Mesenchymal stem cell (in vitro differentiated cells and primary cell): ENCODE results near the gene PRR29.
A peak's percentile ranks its signal among the peaks of the same experiment; 100 is the strongest.

ENCODE experiments used
- DNase-seq: peaks from one replicate; pipeline ENCODE4 v3.0.0-alpha.2; 2013
- H2AFZ ChIP-seq: one replicate; pipeline ENCODE4 v1.6.1; 2013; ENCODE audit warnings: low read depth, mild to moderate bottlenecking, control low read depth, inconsistent platforms, low read length, moderate library complexity
- H2AK5ac ChIP-seq: 2 replicates; pipeline ENCODE4 v1.6.1; 2013; ENCODE audit warnings: low read length, moderate library complexity, mild to moderate bottlenecking, inconsistent platforms; ENCODE audit not compliant: severe bottlenecking
- H2BK120ac ChIP-seq: one replicate; pipeline ENCODE4 v1.6.1; 2013; ENCODE audit warnings: low read depth, mild to moderate bottlenecking, inconsistent platforms, low read length, moderate library complexity
- H2BK12ac ChIP-seq, 2 experiments: one replicate each; pipeline ENCODE4 v1.6.1; 2013; ENCODE audit warnings: inconsistent platforms in 2 of 2, low read length in 2 of 2, mild to moderate bottlenecking in 2 of 2, moderate library complexity in 2 of 2, control low read depth in 1 of 2
- H2BK15ac ChIP-seq: one replicate; pipeline ENCODE4 v1.6.1; 2013; ENCODE audit warnings: mild to moderate bottlenecking, low read depth, inconsistent platforms; ENCODE audit not compliant: poor library complexity, severe bottlenecking
- H2BK5ac ChIP-seq: 2 replicates; pipeline ENCODE4 v1.6.1; 2013; ENCODE audit warnings: low read depth, mild to moderate bottlenecking, low read length, control low read depth, inconsistent platforms; ENCODE audit not compliant: poor library complexity, severe bottlenecking
- H3K14ac ChIP-seq, 2 experiments: one replicate each; pipeline ENCODE4 v1.6.1; 2013; ENCODE audit warnings: inconsistent platforms in 2 of 2, low read length in 2 of 2, control low read depth in 1 of 2, mild to moderate bottlenecking in 1 of 2, moderate library complexity in 1 of 2
- H3K18ac ChIP-seq, 2 experiments: one replicate each; pipeline ENCODE4 v1.6.1; 2013; ENCODE audit warnings: inconsistent platforms in 2 of 2, low read length in 2 of 2, control low read depth in 1 of 2, low read depth in 1 of 2, mild to moderate bottlenecking in 1 of 2
- H3K23ac ChIP-seq, 2 experiments: one replicate each; pipeline ENCODE4 v1.6.1; 2013; ENCODE audit warnings: inconsistent platforms in 2 of 2, low read length in 2 of 2, mild to moderate bottlenecking in 2 of 2, moderate library complexity in 2 of 2, control low read depth in 1 of 2
- H3K27ac ChIP-seq: 2 replicates; pipeline ENCODE4 v1.5.1; 2013; ENCODE audit warnings: mild to moderate bottlenecking, moderate library complexity, low read length, control low read depth, inconsistent platforms; ENCODE audit not compliant: poor library complexity, severe bottlenecking
- H3K27me3 ChIP-seq, 2 experiments: 2 replicates each; pipeline versions ENCODE4 v1.6.1 to v1.7.0; 2013; ENCODE audit warnings: low read length in 2 of 2, mild to moderate bottlenecking in 2 of 2, moderate library complexity in 2 of 2, control low read depth in 1 of 2, inconsistent platforms in 1 of 2; ENCODE audit not compliant: control insufficient read depth in 1 of 2, insufficient read depth in 1 of 2
- H3K36me3 ChIP-seq, 2 experiments: 2 replicates each; pipeline versions ENCODE4 v1.6.1 to v1.7.0; 2013; ENCODE audit warnings: low read length in 2 of 2, control low read depth in 1 of 2, inconsistent platforms in 1 of 2, low read depth in 1 of 2, mild to moderate bottlenecking in 1 of 2; ENCODE audit not compliant: insufficient read depth in 2 of 2, control insufficient read depth in 1 of 2
- H3K4ac ChIP-seq, 2 experiments: one replicate each; pipeline ENCODE4 v1.6.1; 2013; ENCODE audit warnings: inconsistent platforms in 2 of 2, low read length in 2 of 2, mild to moderate bottlenecking in 2 of 2, moderate library complexity in 2 of 2, control low read depth in 1 of 2, low read depth in 1 of 2
- H3K4me1 ChIP-seq: 2 replicates; pipeline ENCODE4 v1.6.1; 2013; ENCODE audit warnings: low read depth, low read length, control low read depth; ENCODE audit not compliant: control insufficient read depth, insufficient read depth
- H3K4me2 ChIP-seq: 2 replicates; pipeline ENCODE4 v1.6.1; 2013; ENCODE audit warnings: low read length, mild to moderate bottlenecking, inconsistent platforms; ENCODE audit not compliant: poor library complexity, severe bottlenecking
- H3K4me3 ChIP-seq, 2 experiments: 2 replicates each; pipeline versions ENCODE4 v1.5.1 to v1.7.0; 2013; ENCODE audit warnings: low read length in 2 of 2, mild to moderate bottlenecking in 2 of 2, control low read depth in 1 of 2, low read depth in 1 of 2; ENCODE audit not compliant: insufficient read depth in 1 of 2
- H3K79me1 ChIP-seq: replicated peaks from 2 replicates; pipeline ENCODE4 v1.6.1; 2013; ENCODE audit warnings: mild to moderate bottlenecking, control low read depth, low read length, inconsistent platforms; ENCODE audit not compliant: poor library complexity, severe bottlenecking
- H3K9ac ChIP-seq: 2 replicates; pipeline ENCODE4 v1.7.0; 2013; ENCODE audit warnings: mild to moderate bottlenecking, low read length, moderate library complexity
- H3K9me3 ChIP-seq: 2 replicates; pipeline ENCODE4 v1.7.0; 2013; ENCODE audit warnings: mild to moderate bottlenecking, low read length; ENCODE audit not compliant: control insufficient read depth
- H4K8ac ChIP-seq: one replicate; pipeline ENCODE4 v1.6.1; 2013; ENCODE audit warnings: inconsistent platforms, mild to moderate bottlenecking, low read length, moderate library complexity
- H4K91ac ChIP-seq: one replicate; pipeline ENCODE4 v1.6.1; 2013; ENCODE audit warnings: mild to moderate bottlenecking, low read length, inconsistent platforms
- WGBS: methylation state at CpG from one replicate; pipeline ENCODE4 v1.1.7; 2013; ENCODE audit warnings: mixed read lengths; 5-methylcytosine and 5-hydroxymethylcytosine counted together

The PRR29 gene

GRCh38 chr17:63962298-63962744, 35.8 kb upstream of the PRR29 start:
- no peak overlapping the region for H3K4me2 ChIP-seq
- H4K8ac ChIP-seq: no peak overlapping the region
- H3K9me3 ChIP-seq: no peaks in the 10 kb centered on the region
- H3K79me1 ChIP-seq: no peaks in the 10 kb centered on the region
- H3K4me3 ChIP-seq: no peak overlapping the region
- no peak for DNase-seq
- 67% methylated on average over 7 of the region's 10 CpGs for WGBS
- peaks cover 2% of the 10 kb centered on the region for H3K4me1 ChIP-seq
- no peak overlapping the region for H3K9ac ChIP-seq
- H3K27me3 ChIP-seq: peaks cover 20 to 26% of the 10 kb centered on the region in 2 experiments
- H3K14ac ChIP-seq: no peak overlapping the region
- peak overlapping the region in 1 of 2 experiments; percentile 41 for H3K18ac ChIP-seq
- no peak overlapping the region for H2BK12ac ChIP-seq
- no peak overlapping the region for H3K27ac ChIP-seq
- H3K4ac ChIP-seq: no peak overlapping the region
- no peak overlapping the region for H2BK120ac ChIP-seq
- H2BK5ac ChIP-seq: no peak overlapping the region
- H3K36me3 ChIP-seq: no peaks in the 10 kb centered on the region
- no peak overlapping the region for H4K91ac ChIP-seq
- no peak overlapping the region for H2AFZ ChIP-seq
- H2AK5ac ChIP-seq: no peak overlapping the region
- H3K23ac ChIP-seq: no peak overlapping the region
- H2BK15ac ChIP-seq: no peak overlapping the region

DNA sequence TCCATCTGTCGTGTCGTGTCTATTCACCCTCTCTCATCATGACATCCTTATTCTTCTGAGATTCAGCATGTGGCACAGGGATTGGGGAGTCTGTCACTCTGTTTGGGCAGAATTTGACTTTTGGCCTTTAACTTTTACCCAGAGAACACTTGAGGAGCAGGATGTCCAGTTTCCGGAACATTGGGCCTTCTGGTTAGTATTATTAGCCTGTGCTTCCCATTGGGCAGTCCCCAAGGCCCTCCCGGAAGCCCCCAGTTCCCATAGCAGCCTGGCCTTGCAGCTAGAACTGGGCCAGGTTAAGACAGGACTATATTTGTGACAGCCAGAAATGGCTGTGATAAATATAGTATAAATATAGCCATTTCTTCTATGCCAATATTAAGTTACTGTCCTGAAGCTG, 35.0 kb upstream of the PRR29 start:
- no peak overlapping the region for H2BK12ac ChIP-seq
- no peak overlapping the region for H3K9ac ChIP-seq
- H2AFZ ChIP-seq: no peak overlapping the region
- H3K79me1 ChIP-seq: no peaks in the 10 kb centered on the region
- 94% methylated on average over 3 of the region's 4 CpGs for WGBS
- H3K14ac ChIP-seq: no peak overlapping the region
- H3K36me3 ChIP-seq: no peaks in the 10 kb centered on the region
- no peak overlapping the region for H2BK5ac ChIP-seq
- no peak overlapping the region for H4K8ac ChIP-seq
- H3K23ac ChIP-seq: no peak overlapping the region
- no peaks in the 10 kb centered on the region for H3K9me3 ChIP-seq
- H2BK15ac ChIP-seq: no peak overlapping the region
- no peak overlapping the region for H3K4me3 ChIP-seq
- no peak overlapping the region for H3K4me2 ChIP-seq
- no peak overlapping the region for H3K27ac ChIP-seq
- H2AK5ac ChIP-seq: no peak overlapping the region
- H3K27me3 ChIP-seq: peaks cover 24 to 26% of the 10 kb centered on the region in 2 experiments
- no peak overlapping the region for H3K4ac ChIP-seq
- H2BK120ac ChIP-seq: no peak overlapping the region
- H4K91ac ChIP-seq: no peak overlapping the region
- no peak overlapping the region for H3K18ac ChIP-seq
- no peak for DNase-seq
- H3K4me1 ChIP-seq: peaks cover 2% of the 10 kb centered on the region

GRCh38 chr17:63966646-63967264, 31.4 kb upstream of the PRR29 start:
- Histone ChIP-seq H3K79me1 (no peaks in the 10 kb centered on the region), H2BK15ac (no peak overlapping the region), H3K27me3 (peaks cover 11 to 28% of the 10 kb centered on the region in 2 experiments), H3K9me3 (no peaks in the 10 kb centered on the region), H3K36me3 (no peaks in the 10 kb centered on the region), H3K14ac (no peak overlapping the region), H2AK5ac (no peak overlapping the region), H3K4ac (no peak overlapping the region), H2BK5ac (no peak overlapping the region), H4K91ac (no peak overlapping the region), H3K4me2 (no peak overlapping the region), H2BK12ac (no peak overlapping the region), H2AFZ (no peak overlapping the region), H2BK120ac (no peak overlapping the region), H4K8ac (no peak overlapping the region), H3K9ac (no peak overlapping the region), H3K18ac (no peak overlapping the region), H3K4me1 (no peaks in the 10 kb centered on the region), H3K4me3 (no peak overlapping the region), H3K23ac (no peak overlapping the region), H3K27ac (no peak overlapping the region)
- WGBS: 85% methylated on average over 11 of the region's 11 CpGs
- no peak for DNase-seq

- H2BK5ac ChIP-seq: no peak overlapping the region
- H3K18ac ChIP-seq: no peak overlapping the region
- no peak overlapping the region for H3K27ac ChIP-seq
- no peak overlapping the region for H4K8ac ChIP-seq
- no peak overlapping the region for H3K23ac ChIP-seq
- H2BK15ac ChIP-seq: no peak overlapping the region
- peaks cover 11 to 23% of the 10 kb centered on the region in 2 experiments for H3K27me3 ChIP-seq
- no peak overlapping the region for H4K91ac ChIP-seq
- no peaks in the 10 kb centered on the region for H3K36me3 ChIP-seq
- DNase-seq: no peak
- no peak overlapping the region for H3K14ac ChIP-seq
- no peak overlapping the region for H2AFZ ChIP-seq
- H3K4ac ChIP-seq: no peak overlapping the region
- no peaks in the 10 kb centered on the region for H3K9me3 ChIP-seq
- H3K79me1 ChIP-seq: no peaks in the 10 kb centered on the region
- 85% methylated on average over 19 of the region's 19 CpGs for WGBS
- no peak overlapping the region for H3K4me2 ChIP-seq
- peak overlapping the region in 1 of 2 experiments; percentile 1 for H3K4me3 ChIP-seq
- H3K4me1 ChIP-seq: no peaks in the 10 kb centered on the region
- no peak overlapping the region for H2AK5ac ChIP-seq
- H3K9ac ChIP-seq: no peak overlapping the region
- H2BK12ac ChIP-seq: no peak overlapping the region
- no peak overlapping the region for H2BK120ac ChIP-seq
Observed at GRCh38 chr17:63967953-63968352, 30.2 kb upstream of the PRR29 start.
